Thyroid gland (tissue), 4 donors: ENCODE measurements around the gene FN3K. TPM values are rescaled to one million over a fixed set of nuclear protein-coding genes. Genes with fewer than 3 reads are reported as not detected.

Source experiments
- DNase-seq, 2 donors: peaks; one replicate each; pipeline ENCODE4 v3.0.0-alpha.2; 2019
- H3K27ac ChIP-seq, 3 donors: fragments of 200-600 bp; sonication (generic); 1 replicate in 2 of 3; 2 replicates in 1 of 3; pipeline ENCODE4 v1.5.1; 2016 to 2019; ENCODE audit warnings: mild to moderate bottlenecking in 1 of 3, moderate library complexity in 1 of 3
- H3K27me3 ChIP-seq: fragments of 200-600 bp; sonication (generic); one replicate; pipeline ENCODE4 v1.5.1; 2019
- H3K36me3 ChIP-seq, 2 donors: fragments of 200-600 bp; sonication (generic); one replicate each; pipeline ENCODE4 v1.5.1; 2016 to 2019
- H3K4me1 ChIP-seq, 2 donors: fragments of 200-600 bp; sonication (generic); one replicate each; pipeline ENCODE4 v1.5.1; 2017 to 2019
- H3K4me3 ChIP-seq, 3 donors: fragments of 200-600 bp; sonication (generic); replicated peaks in 1 of 3; 1 replicate in 2 of 3; 2 replicates in 1 of 3; pipeline ENCODE4 v1.5.1; 2016; ENCODE audit warnings: mild to moderate bottlenecking in 1 of 3
- H3K9me3 ChIP-seq: fragments of 200-600 bp; sonication (generic); one replicate; pipeline ENCODE4 v1.5.1; 2017
- CTCF ChIP-seq, 6 experiments: fragments of 200-600 bp in 3 of 6; fragments of 450-650 bp in 3 of 6; sonication (generic) in 3 of 6; IDR thresholded peaks; one replicate each; pipeline ENCODE4 v1.5.1; 2016 to 2019; ENCODE audit warnings: antibody characterized with exemption in 6 of 6, mild to moderate bottlenecking in 2 of 6, inconsistent platforms in 1 of 6, moderate library complexity in 1 of 6
- POLR2A ChIP-seq, 2 donors: fragments of 450-650 bp; IDR thresholded peaks; one replicate each; pipeline ENCODE4 v1.6.1; 2017; ENCODE audit warnings: antibody characterized with exemption in 2 of 2, mild to moderate bottlenecking in 2 of 2, moderate library complexity in 1 of 2
- WGBS, 2 donors: methylation state at CpG; one replicate each; pipeline ENCODE4 v1.1.5; 2017; 5-methylcytosine and 5-hydroxymethylcytosine counted together
- intact Hi-C: fragments of 100-400 bp; cut with DNase I; formaldehyde crosslinking; loops from one replicate; pipeline ENCODE4 v1.15.1; 2023
- total RNA-seq, 4 donors: library from RNA; depleted of rRNA; stranded (reverse); fragments of >200 nt; gene quantifications; one replicate each; pipeline ENCODE4 v1.2.3, GENCODE V29; 2016

FN3K gene
- total RNA-seq, 4 donors from 2014 or later = 7.2 to 13.3 (median 12.0) TPM

- H3K4me1 ChIP-seq = no peaks in the 10 kb centered on the region
- no peak for DNase-seq
- H3K27ac ChIP-seq = no peak overlapping the region
- TF ChIP-seq CTCF (IDR thresholded peaks at IDR 0.05) (no peak), POLR2A (IDR thresholded peaks at IDR 0.05) (no peak)
- no peaks in the 10 kb centered on the region for H3K9me3 ChIP-seq
- no peaks in the 10 kb centered on the region for H3K36me3 ChIP-seq
- WGBS, 2 donors = 97% methylated on average over 7 of the region's 7 CpGs
- no peak overlapping the region for H3K4me3 ChIP-seq
- intact Hi-C loops = no loop called here
- no peaks in the 10 kb centered on the region for H3K27me3 ChIP-seq
Observed at GRCh38 chr17:82798752-82799151, 63.3 kb downstream of the FN3K start.

- Histone ChIP-seq H3K27ac (no peak overlapping the region), H3K4me3 (no peak overlapping the region), H3K9me3 (no peaks in the 10 kb centered on the region), H3K36me3 (no peaks in the 10 kb centered on the region), H3K27me3 (no peaks in the 10 kb centered on the region), H3K4me1 (no peaks in the 10 kb centered on the region)
- TF ChIP-seq POLR2A (IDR thresholded peaks at IDR 0.05) (no peak), CTCF (IDR thresholded peaks at IDR 0.05) (no peak)
- no peak for DNase-seq
- intact Hi-C loops = no loop called here
- 96 to 97% methylated on average over 16 of the region's 16 CpGs for WGBS, 2 donors
Observed at GRCh38 chr17:82799591-82799990, 64.2 kb downstream of the FN3K start.

Other genes starting within 250 kb of the FN3K start
- 10 to 100 TPM; 30.5 to 43.3 (median 38.8) TPM for gene FOXK2, start 215.9 kb upstream of the FN3K start, total RNA-seq
- gene WDR45B, start 87.2 kb upstream of the FN3K start, total RNA-seq = 10 to 100 TPM; 79.3 to 95.9 (median 84.2) TPM
- gene RAB40B, start 36.9 kb upstream of the FN3K start, total RNA-seq = 10 to 100 TPM in 2 of 4 donors, 1 to 10 TPM in 2; 6.2 to 19.3 (median 11.3) TPM
- 100 to 1,000 TPM in 1 of 4 donors, 10 to 100 TPM in 2, 1 to 10 TPM in 1; 9.3 to 122 (median 16.2) TPM for gene FN3KRP, start 18.9 kb upstream of the FN3K start, total RNA-seq
- gene TBCD, start 16.4 kb downstream of the FN3K start, total RNA-seq = 10 to 100 TPM; 72.6 to 85.9 (median 79.6) TPM
- gene ZNF750, start 104.4 kb downstream of the FN3K start, total RNA-seq = 1 to 10 TPM; 3.0 to 6.0 (median 4.5) TPM